ENCODE data around the gene AKT3.

AKT3 gene

GRCh38 chr1:243452092-243452491 is 398.0 kb downstream of the AKT3 start:
- no peak for TF ChIP-seq CTCF (IDR thresholded peaks at IDR 0.05; ENCODE audit: control insufficient read depth, extremely low read depth, insufficient read depth)
- no peak for DNase-seq (ENCODE audit: low read depth)
- H3K4me3 ChIP-seq (ENCODE audit: low read depth, low read length): no peak overlapping the region

GRCh38 chr1:243449373-243449772 is 400.7 kb downstream of the AKT3 start:
- no peak overlapping the region for H3K4me3 ChIP-seq (ENCODE audit: low read depth, low read length)
- TF ChIP-seq CTCF (IDR thresholded peaks at IDR 0.05; ENCODE audit: control insufficient read depth, extremely low read depth, insufficient read depth): no peak
- DNase-seq (ENCODE audit: low read depth): no peak

- no peak overlapping the region for H3K4me3 ChIP-seq (ENCODE audit: low read depth, low read length)
- no peak for DNase-seq (ENCODE audit: low read depth)
- no peak for TF ChIP-seq CTCF (IDR thresholded peaks at IDR 0.05; ENCODE audit: control insufficient read depth, extremely low read depth, insufficient read depth)
These were observed 402.2 kb downstream of the AKT3 start for GRCh38 chr1:243447844-243448243.

GRCh38 chr1:243447347-243447746 is 402.7 kb downstream of the AKT3 start:
- DNase-seq (ENCODE audit: low read depth): no peak
- H3K4me3 ChIP-seq (ENCODE audit: low read depth, low read length): no peak overlapping the region
- TF ChIP-seq CTCF (IDR thresholded peaks at IDR 0.05; ENCODE audit: control insufficient read depth, extremely low read depth, insufficient read depth): no peak

GRCh38 chr1:243443557-243443956 is 406.5 kb downstream of the AKT3 start:
- TF ChIP-seq CTCF (IDR thresholded peaks at IDR 0.05; ENCODE audit: control insufficient read depth, extremely low read depth, insufficient read depth): no peak
- H3K4me3 ChIP-seq (ENCODE audit: low read depth, low read length): no peak overlapping the region
- DNase-seq (ENCODE audit: low read depth): no peak

- DNase-seq (ENCODE audit: low read depth): no peak
- no peak overlapping the region for H3K4me3 ChIP-seq (ENCODE audit: low read depth, low read length)
- TF ChIP-seq CTCF (IDR thresholded peaks at IDR 0.05; ENCODE audit: control insufficient read depth, extremely low read depth, insufficient read depth): no peak
These were observed 408.4 kb downstream of the AKT3 start for GRCh38 chr1:243441601-243442000.

- no peak overlapping the region for H3K4me3 ChIP-seq (ENCODE audit: low read depth, low read length)
- no peak for DNase-seq (ENCODE audit: low read depth)
- no peak for TF ChIP-seq CTCF (IDR thresholded peaks at IDR 0.05; ENCODE audit: control insufficient read depth, extremely low read depth, insufficient read depth)
These were observed 409.6 kb downstream of the AKT3 start for GRCh38 chr1:243440406-243440805.
